Uterus (tissue), 2 donors: ENCODE measurements around the gene OR6K2.

Experiments used
- CTCF ChIP-seq, 4 experiments: fragments of 200-600 bp in 2 of 4; fragments of 450-650 bp in 2 of 4; sonication (generic) in 2 of 4; IDR thresholded peaks; one replicate each; pipeline ENCODE4 v1.5.1; 2016 to 2019; ENCODE audit warnings: antibody characterized with exemption in 4 of 4, mild to moderate bottlenecking in 2 of 4, moderate library complexity in 1 of 4
- POLR2A ChIP-seq, 2 donors: fragments of 450-650 bp; IDR thresholded peaks; one replicate each; pipeline ENCODE4 v1.6.1; 2016; ENCODE audit warnings: antibody characterized with exemption in 2 of 2, mild to moderate bottlenecking in 1 of 2, moderate library complexity in 1 of 2

GRCh38 chr1:158654571-158654970 lies 45.9 kb downstream of the OR6K2 start:
- no peak for TF ChIP-seq CTCF (IDR thresholded peaks at IDR 0.05)
- no peak for TF ChIP-seq POLR2A (IDR thresholded peaks at IDR 0.05)
